Keratinocyte (primary cell): Measurements from ENCODE around the gene DLGAP1.

ENCODE experiments used
- CTCF ChIP-seq, 3 experiments: IDR thresholded peaks in 1 of 3; conservative IDR thresholded peaks in 1 of 3; optimal IDR thresholded peaks in 1 of 3; 2 replicates in 2 of 3; 3 replicates in 1 of 3; pipeline versions ENCODE3 to v1.5.1; 2011; ENCODE audit warnings: low read length in 3 of 3, mild to moderate bottlenecking in 3 of 3, moderate library complexity in 2 of 3, control low read depth in 1 of 3, inconsistent platforms in 1 of 3; ENCODE audit not compliant: insufficient read depth in 2 of 3; ENCODE audit errors: extremely low read depth in 1 of 3
- EZH2 ChIP-seq: IDR thresholded peaks from one replicate; pipeline ENCODE4 v1.6.1; 2012; ENCODE audit warnings: inconsistent platforms, mild to moderate bottlenecking, low read length, moderate library complexity

DNA sequence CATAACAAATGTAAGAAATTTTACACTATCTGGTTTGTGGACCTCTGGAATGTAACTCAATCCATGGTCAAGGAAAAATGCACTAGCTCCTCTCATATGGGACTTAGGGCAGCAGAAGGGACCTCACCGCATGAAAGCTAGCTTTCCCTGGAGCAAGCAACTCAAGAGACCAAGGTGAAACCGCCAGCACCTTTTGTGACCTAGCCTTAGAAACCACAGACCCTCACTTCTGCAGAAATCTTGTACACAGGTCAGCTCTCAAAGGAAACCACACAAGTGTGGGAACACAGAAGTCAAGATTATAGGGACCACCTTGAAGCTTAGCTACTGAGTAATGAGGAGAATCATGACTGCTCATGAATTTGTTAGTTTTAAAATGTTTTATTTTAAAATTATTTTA, 222.5 kb downstream of the DLGAP1 start:
- TF ChIP-seq CTCF (optimal IDR thresholded peaks at IDR 0.05 in 1 of 3, IDR thresholded peaks at IDR 0.05 in 1 of 3, conservative IDR thresholded peaks at IDR 0.05 in 1 of 3; ENCODE audit: extremely low read depth in 1 of 3, insufficient read depth in 2 of 3, low read length in 3 of 3) (no peak), EZH2 (no peak)
